Measurements from ENCODE around the gene DPM2. TPM values are rescaled to one million over a fixed set of nuclear protein-coding genes. Genes with fewer than 3 reads are reported as not detected.

The DPM2 gene
- total RNA-seq, 1 donor: 10.1 TPM

GRCh38 chr9:127920794-127921193 is 16.9 kb downstream of the DPM2 start:
- no peak overlapping the region for H2AFZ ChIP-seq (ENCODE audit: low read length)
- H3K4me1 ChIP-seq (ENCODE audit: insufficient read depth, low read length): peaks cover 56% of the 10 kb centered on the region

GRCh38 chr9:127919253-127919815 is 18.3 kb downstream of the DPM2 start:
- Histone ChIP-seq H4K20me1 (ENCODE audit: insufficient read depth, low read length) (no peaks in the 10 kb centered on the region), H3K36me3 (ENCODE audit: insufficient read depth, low read length) (no peaks in the 10 kb centered on the region), H3K27me3 (ENCODE audit: insufficient read depth, low read length) (no peaks in the 10 kb centered on the region), H3K27ac (ENCODE audit: low read depth, low read length) (peak overlapping the region; percentile 84), H3K79me2 (ENCODE audit: insufficient read depth, low read length) (peaks cover 17% of the 10 kb centered on the region), H3K4me1 (ENCODE audit: insufficient read depth, low read length) (peaks cover 61% of the 10 kb centered on the region), H3K9me3 (ENCODE audit: low read depth, low read length) (no peaks in the 10 kb centered on the region), H3K4me2 (ENCODE audit: insufficient read depth, low read length) (peak overlapping the region; percentile 21), H3K4me3 (ENCODE audit: insufficient read depth, low read length) (no peak overlapping the region), H2AFZ (ENCODE audit: low read length) (no peak overlapping the region)
- TF ChIP-seq CTCF (IDR thresholded peaks at IDR 0.05; ENCODE audit: extremely low read depth, low read depth, low read length): no peak
- peak; percentile 99 for DNase-seq (ENCODE audit: insufficient read length, low spot score, missing footprints)

More at GRCh38 chr9:127920794-127921193, 16.9 kb downstream of the DPM2 start:
- no peaks in the 10 kb centered on the region for H4K20me1 ChIP-seq (ENCODE audit: insufficient read depth, low read length)
- no peak overlapping the region for H3K4me3 ChIP-seq (ENCODE audit: insufficient read depth, low read length)
- no peak for DNase-seq (ENCODE audit: insufficient read length, low spot score, missing footprints)
- no peaks in the 10 kb centered on the region for H3K9me3 ChIP-seq (ENCODE audit: low read depth, low read length)
- no peak overlapping the region for H3K4me2 ChIP-seq (ENCODE audit: insufficient read depth, low read length)
- H3K79me2 ChIP-seq (ENCODE audit: insufficient read depth, low read length): peaks cover 10% of the 10 kb centered on the region
- H3K27ac ChIP-seq (ENCODE audit: low read depth, low read length): peak overlapping the region; percentile 84
- no peak for TF ChIP-seq CTCF (IDR thresholded peaks at IDR 0.05; ENCODE audit: extremely low read depth, low read depth, low read length)
- H3K27me3 ChIP-seq (ENCODE audit: insufficient read depth, low read length): no peaks in the 10 kb centered on the region
- H3K36me3 ChIP-seq (ENCODE audit: insufficient read depth, low read length): no peaks in the 10 kb centered on the region

GRCh38 chr9:127918183-127919107 is 19.2 kb downstream of the DPM2 start:
- Histone ChIP-seq H2AFZ (ENCODE audit: low read length) (no peak overlapping the region), H3K79me2 (ENCODE audit: insufficient read depth, low read length) (peaks cover 17% of the 10 kb centered on the region), H3K27ac (ENCODE audit: low read depth, low read length) (peak overlapping the region; percentile 84), H3K4me1 (ENCODE audit: insufficient read depth, low read length) (peaks cover 55% of the 10 kb centered on the region), H3K27me3 (ENCODE audit: insufficient read depth, low read length) (no peaks in the 10 kb centered on the region), H3K4me2 (ENCODE audit: insufficient read depth, low read length) (no peak overlapping the region), H3K9me3 (ENCODE audit: low read depth, low read length) (no peaks in the 10 kb centered on the region), H3K36me3 (ENCODE audit: insufficient read depth, low read length) (no peaks in the 10 kb centered on the region), H4K20me1 (ENCODE audit: insufficient read depth, low read length) (no peaks in the 10 kb centered on the region), H3K4me3 (ENCODE audit: insufficient read depth, low read length) (no peak overlapping the region)
- no peak for TF ChIP-seq CTCF (IDR thresholded peaks at IDR 0.05; ENCODE audit: extremely low read depth, low read depth, low read length)
- DNase-seq (ENCODE audit: insufficient read length, low spot score, missing footprints): peak; percentile 82

- H3K27me3 ChIP-seq (ENCODE audit: insufficient read depth, low read length): no peaks in the 10 kb centered on the region
- TF ChIP-seq CTCF (IDR thresholded peaks at IDR 0.05; ENCODE audit: extremely low read depth, low read depth, low read length): no peak
- H3K36me3 ChIP-seq (ENCODE audit: insufficient read depth, low read length): peaks cover 4% of the 10 kb centered on the region
- peaks cover 17% of the 10 kb centered on the region for H3K79me2 ChIP-seq (ENCODE audit: insufficient read depth, low read length)
- H3K4me1 ChIP-seq (ENCODE audit: insufficient read depth, low read length): peaks cover 47% of the 10 kb centered on the region
- no peaks in the 10 kb centered on the region for H3K9me3 ChIP-seq (ENCODE audit: low read depth, low read length)
- H4K20me1 ChIP-seq (ENCODE audit: insufficient read depth, low read length): no peaks in the 10 kb centered on the region
- no peak for DNase-seq (ENCODE audit: insufficient read length, low spot score, missing footprints)
- no peak overlapping the region for H3K4me2 ChIP-seq (ENCODE audit: insufficient read depth, low read length)
- H3K27ac ChIP-seq (ENCODE audit: low read depth, low read length): peak overlapping the region; percentile 24
- H3K4me3 ChIP-seq (ENCODE audit: insufficient read depth, low read length): no peak overlapping the region
- no peak overlapping the region for H2AFZ ChIP-seq (ENCODE audit: low read length)
Observed at GRCh38 chr9:127917603-127918002, 20.1 kb downstream of the DPM2 start.

Measured in osteoblast (primary cell).